Esophagus (tissue), 2 donors: ENCODE results near the gene C1orf167. TPM values are rescaled to one million over a fixed set of nuclear protein-coding genes. Genes with fewer than 3 reads are reported as not detected.

Experiments
- H3K27ac ChIP-seq, 2 donors: one replicate each; pipeline ENCODE4 v1.5.1; 2013; ENCODE audit warnings: low read depth in 2 of 2, mild to moderate bottlenecking in 2 of 2, inconsistent platforms in 1 of 2, low read length in 1 of 2, moderate library complexity in 1 of 2
- H3K27me3 ChIP-seq, 2 donors: one replicate each; pipeline ENCODE4 v1.6.1; 2013; ENCODE audit warnings: low read length in 2 of 2, control low read depth in 1 of 2, mild to moderate bottlenecking in 1 of 2; ENCODE audit not compliant: insufficient read depth in 2 of 2, control insufficient read depth in 1 of 2
- H3K36me3 ChIP-seq, 2 donors: one replicate each; pipeline ENCODE4 v1.6.1; 2013; ENCODE audit warnings: low read length in 1 of 2; ENCODE audit not compliant: control insufficient read depth in 2 of 2, insufficient read depth in 2 of 2
- H3K4me1 ChIP-seq, 2 donors: one replicate each; pipeline ENCODE4 v1.6.1; 2013; ENCODE audit warnings: low read length in 1 of 2; ENCODE audit not compliant: control insufficient read depth in 2 of 2, insufficient read depth in 2 of 2
- H3K4me3 ChIP-seq, 2 donors: one replicate each; pipeline ENCODE4 v1.5.1; 2013; ENCODE audit warnings: low read length in 2 of 2, mild to moderate bottlenecking in 2 of 2, low read depth in 1 of 2, moderate library complexity in 1 of 2
- H3K9me3 ChIP-seq, 2 donors: one replicate each; pipeline ENCODE4 v1.6.1; 2013; ENCODE audit warnings: mild to moderate bottlenecking in 2 of 2, low read depth in 1 of 2, low read length in 1 of 2, moderate library complexity in 1 of 2; ENCODE audit not compliant: control insufficient read depth in 2 of 2, insufficient read depth in 1 of 2
- WGBS, 2 donors: extraction: QIAGEN DNeasy Blood & Tissue Kit; methylation state at CpG; one replicate each; pipeline ENCODE4 v1.1.7; 2013; 5-methylcytosine and 5-hydroxymethylcytosine counted together
- polyA plus RNA-seq, 2 donors: library from polyadenylated mRNA; stranded (reverse); fragments of 200-250 nt; gene quantifications; one replicate each; pipeline ENCODE4 v1.2.3, GENCODE V29; 2013
- donor health status: healthy with polysubstance abuse.
- donor health status: Bipolar disorder and iron deficiency.

Gene C1orf167
- polyA plus RNA-seq, 2 donors, result 0.98 to 1.3 TPM

DNA sequence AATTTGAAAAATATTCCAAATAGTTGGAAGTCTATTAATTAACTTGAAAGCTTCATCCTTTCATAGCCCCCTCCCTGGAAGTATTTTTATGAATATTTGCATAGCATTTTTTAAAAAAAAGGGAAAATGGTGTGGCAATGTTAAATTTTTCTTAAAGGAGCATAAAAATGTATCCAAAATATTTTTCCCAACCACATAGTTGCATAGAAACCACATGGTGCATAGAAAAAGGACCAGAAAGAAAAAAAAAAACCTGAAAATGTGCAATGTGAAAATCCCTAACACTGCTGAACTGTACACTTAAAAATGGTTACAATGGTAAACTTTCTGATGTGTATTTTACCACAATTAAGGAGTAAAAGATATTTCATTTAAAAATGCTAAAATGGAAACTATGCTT is 8.0 kb downstream of the C1orf167 start:
- Histone ChIP-seq H3K27me3 (no peaks in the 10 kb centered on the region), H3K27ac (no peak overlapping the region), H3K9me3 (no peaks in the 10 kb centered on the region), H3K4me1 (no peaks in the 10 kb centered on the region), H3K4me3 (no peak overlapping the region), H3K36me3 (no peaks in the 10 kb centered on the region)

- WGBS, 2 donors, result 66 to 72% methylated on average over 11 of the region's 11 CpGs
- H3K27me3 ChIP-seq, result no peaks in the 10 kb centered on the region
- H3K36me3 ChIP-seq, result no peaks in the 10 kb centered on the region
- H3K4me3 ChIP-seq, result no peak overlapping the region
- no peaks in the 10 kb centered on the region for H3K9me3 ChIP-seq
- no peak overlapping the region for H3K27ac ChIP-seq
- no peaks in the 10 kb centered on the region for H3K4me1 ChIP-seq
Measured at GRCh38 chr1:11771481-11772043, 9.6 kb downstream of the C1orf167 start.

- no peak overlapping the region for H3K4me3 ChIP-seq
- H3K36me3 ChIP-seq, result no peaks in the 10 kb centered on the region
- WGBS, 2 donors, result 59 to 61% methylated on average over 5 of the region's 5 CpGs
- no peak overlapping the region for H3K27ac ChIP-seq
- H3K9me3 ChIP-seq, result no peaks in the 10 kb centered on the region
- no peaks in the 10 kb centered on the region for H3K27me3 ChIP-seq
- no peaks in the 10 kb centered on the region for H3K4me1 ChIP-seq
Measured at GRCh38 chr1:11772458-11772857, 10.5 kb downstream of the C1orf167 start.

- no peak overlapping the region for H3K27ac ChIP-seq
- H3K4me1 ChIP-seq, result no peaks in the 10 kb centered on the region
- 87 to 89% methylated on average over 9 of the region's 9 CpGs for WGBS, 2 donors
- H3K4me3 ChIP-seq, result no peak overlapping the region
- H3K9me3 ChIP-seq, result no peaks in the 10 kb centered on the region
- no peaks in the 10 kb centered on the region for H3K36me3 ChIP-seq
- H3K27me3 ChIP-seq, result no peaks in the 10 kb centered on the region
Measured at GRCh38 chr1:11774753-11775152, 12.8 kb downstream of the C1orf167 start.

DNA sequence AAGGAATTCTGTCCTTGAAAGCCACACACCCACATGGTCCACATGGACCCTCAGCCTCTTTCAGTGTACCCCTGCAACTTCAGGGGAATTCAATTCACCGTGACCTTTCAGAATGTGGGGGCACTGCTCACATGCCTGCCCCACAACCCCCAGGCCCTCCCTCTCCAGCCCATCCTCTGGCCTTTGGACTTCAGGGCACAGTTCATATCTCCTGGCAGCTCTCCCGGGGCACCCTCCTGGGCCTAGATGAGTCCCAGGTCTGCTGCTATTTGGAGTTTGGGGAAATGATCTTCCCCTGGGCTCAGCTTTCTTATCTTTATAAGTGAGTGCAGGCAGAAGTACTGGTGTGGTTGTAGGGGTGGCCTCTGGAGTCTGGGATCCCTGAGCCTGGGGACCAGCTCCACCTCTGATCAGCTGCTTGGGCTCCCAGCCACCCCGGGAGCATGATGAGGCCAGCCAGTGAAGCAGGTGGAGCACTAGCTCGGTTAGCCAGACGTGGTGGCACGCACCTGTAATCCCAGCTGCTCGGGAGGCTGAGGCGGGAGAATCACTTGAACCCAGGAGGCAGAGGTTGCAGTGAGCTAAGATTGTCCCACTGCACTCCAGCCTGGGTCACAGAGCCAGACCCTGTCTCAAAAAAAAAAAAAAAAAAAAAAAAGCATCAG is 15.8 kb downstream of the C1orf167 start:
- H3K4me1 ChIP-seq, result no peaks in the 10 kb centered on the region
- 87 to 89% methylated on average over 8 of the region's 8 CpGs for WGBS, 2 donors
- H3K9me3 ChIP-seq, result no peaks in the 10 kb centered on the region
- H3K27me3 ChIP-seq, result no peaks in the 10 kb centered on the region
- H3K27ac ChIP-seq, result no peak overlapping the region
- no peak overlapping the region for H3K4me3 ChIP-seq
- H3K36me3 ChIP-seq, result no peaks in the 10 kb centered on the region

GRCh38 chr1:11778336-11778735 is 16.3 kb downstream of the C1orf167 start:
- WGBS, 2 donors, result 91 to 94% methylated on average over 9 of the region's 9 CpGs

DNA sequence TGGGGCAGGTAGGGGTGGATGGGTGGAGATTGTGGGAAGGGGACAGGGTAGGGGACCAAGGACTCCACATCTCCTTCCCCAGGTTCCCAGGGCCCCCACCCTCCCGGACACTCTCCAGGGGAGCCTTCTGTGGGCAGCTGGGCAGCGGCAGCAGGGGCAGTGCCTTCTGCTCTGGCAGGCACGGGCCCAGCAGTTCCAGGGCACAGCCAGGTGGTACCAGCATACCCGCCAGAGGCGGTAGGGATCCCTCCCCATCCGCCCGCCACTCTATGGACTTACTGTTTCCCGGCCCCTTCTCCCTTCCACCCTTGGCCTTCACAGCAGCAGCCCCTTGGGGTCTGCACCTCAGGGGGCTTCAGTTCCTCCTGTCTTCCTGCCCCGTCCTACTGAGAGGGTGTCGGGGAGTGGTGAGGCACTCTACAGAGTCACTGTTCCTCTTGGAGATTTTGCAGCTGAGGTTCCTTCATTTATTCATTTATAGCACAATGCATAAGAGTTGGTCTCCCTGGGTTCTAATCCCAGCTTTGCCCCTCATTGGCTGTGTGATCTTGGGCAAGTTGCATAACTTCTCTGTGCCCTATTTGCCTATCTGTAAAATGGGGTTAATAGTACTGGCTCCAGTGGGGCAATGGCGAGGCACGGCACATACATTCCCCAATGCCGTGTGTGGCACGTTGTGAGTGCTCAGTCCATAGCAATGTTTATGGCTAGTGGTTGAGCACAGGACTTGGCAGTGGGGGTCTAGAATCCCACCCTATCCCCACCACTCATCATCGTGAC is 17.0 kb downstream of the C1orf167 start:
- H3K4me3 ChIP-seq, result no peak overlapping the region
- H3K27me3 ChIP-seq, result no peaks in the 10 kb centered on the region
- H3K36me3 ChIP-seq, result no peaks in the 10 kb centered on the region
- no peaks in the 10 kb centered on the region for H3K4me1 ChIP-seq
- WGBS, 2 donors, result 88% methylated on average over 14 to 15 of the region's 15 CpGs
- H3K27ac ChIP-seq, result no peak overlapping the region
- H3K9me3 ChIP-seq, result no peaks in the 10 kb centered on the region

More at GRCh38 chr1:11778336-11778735, 16.3 kb downstream of the C1orf167 start:
- H3K27me3 ChIP-seq, result no peaks in the 10 kb centered on the region
- no peaks in the 10 kb centered on the region for H3K4me1 ChIP-seq
- H3K4me3 ChIP-seq, result no peak overlapping the region
- H3K9me3 ChIP-seq, result no peaks in the 10 kb centered on the region
- H3K36me3 ChIP-seq, result no peaks in the 10 kb centered on the region
- no peak overlapping the region for H3K27ac ChIP-seq

GRCh38 chr1:11779715-11780379 is 17.9 kb downstream of the C1orf167 start:
- Histone ChIP-seq H3K4me3 (no peak overlapping the region), H3K36me3 (no peaks in the 10 kb centered on the region), H3K4me1 (no peaks in the 10 kb centered on the region), H3K27ac (no peak overlapping the region), H3K9me3 (no peaks in the 10 kb centered on the region), H3K27me3 (no peaks in the 10 kb centered on the region)
- 84 to 85% methylated on average over 13 of the region's 13 CpGs for WGBS, 2 donors

GRCh38 chr1:11780380-11781147 is 18.6 kb downstream of the C1orf167 start:
- no peaks in the 10 kb centered on the region for H3K27me3 ChIP-seq
- no peak overlapping the region for H3K4me3 ChIP-seq
- H3K36me3 ChIP-seq, result no peaks in the 10 kb centered on the region
- WGBS, 2 donors, result 63 to 68% methylated on average over 8 to 10 of the region's 10 CpGs
- H3K4me1 ChIP-seq, result peaks cover 0 to 2% of the 10 kb centered on the region in 2 donors
- H3K27ac ChIP-seq, result no peak overlapping the region
- no peaks in the 10 kb centered on the region for H3K9me3 ChIP-seq
